ENCODE measurements around the gene ITGB1.

DNA sequence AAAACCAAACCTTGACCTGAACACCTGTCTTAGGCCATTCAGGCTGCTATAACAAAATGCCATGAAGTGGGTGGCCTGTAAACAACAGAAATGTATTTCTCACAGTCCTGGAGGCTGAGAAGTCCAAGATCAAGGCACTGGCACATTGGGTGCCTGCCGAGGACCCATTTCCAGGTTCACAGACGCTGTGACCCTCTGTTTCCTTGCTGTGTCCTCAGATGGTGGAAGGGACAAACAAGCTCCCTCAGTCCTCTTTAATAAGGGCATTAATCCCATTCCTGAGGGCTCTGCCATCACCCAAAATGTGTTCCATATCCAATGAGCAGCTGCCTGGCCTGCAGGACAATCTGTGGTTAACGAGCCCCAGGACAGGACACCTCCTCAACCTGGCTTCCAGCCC, 67.6 kb downstream of the ITGB1 start:
- TF ChIP-seq, protein P1, sequence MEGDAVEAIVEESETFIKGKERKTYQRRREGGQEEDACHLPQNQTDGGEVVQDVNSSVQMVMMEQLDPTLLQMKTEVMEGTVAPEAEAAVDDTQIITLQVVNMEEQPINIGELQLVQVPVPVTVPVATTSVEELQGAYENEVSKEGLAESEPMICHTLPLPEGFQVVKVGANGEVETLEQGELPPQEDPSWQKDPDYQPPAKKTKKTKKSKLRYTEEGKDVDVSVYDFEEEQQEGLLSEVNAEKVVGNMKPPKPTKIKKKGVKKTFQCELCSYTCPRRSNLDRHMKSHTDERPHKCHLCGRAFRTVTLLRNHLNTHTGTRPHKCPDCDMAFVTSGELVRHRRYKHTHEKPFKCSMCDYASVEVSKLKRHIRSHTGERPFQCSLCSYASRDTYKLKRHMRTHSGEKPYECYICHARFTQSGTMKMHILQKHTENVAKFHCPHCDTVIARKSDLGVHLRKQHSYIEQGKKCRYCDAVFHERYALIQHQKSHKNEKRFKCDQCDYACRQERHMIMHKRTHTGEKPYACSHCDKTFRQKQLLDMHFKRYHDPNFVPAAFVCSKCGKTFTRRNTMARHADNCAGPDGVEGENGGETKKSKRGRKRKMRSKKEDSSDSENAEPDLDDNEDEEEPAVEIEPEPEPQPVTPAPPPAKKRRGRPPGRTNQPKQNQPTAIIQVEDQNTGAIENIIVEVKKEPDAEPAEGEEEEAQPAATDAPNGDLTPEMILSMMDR (IDR thresholded peaks at IDR 0.05): no peak
- TF ChIP-seq POLR2A (IDR thresholded peaks at IDR 0.05): no peak

Data from lower leg skin (tissue), 3 donors.